ENCODE measurements around the gene LRMDA. TPM values are rescaled to one million over a fixed set of nuclear protein-coding genes. Genes with fewer than 3 reads are reported as not detected.

LRMDA gene
- total RNA-seq, 4 donors from 2014 or later = 7.3 to 20.1 (median 8.4) TPM

GRCh38 chr10:76309741-76310587 is 878.5 kb downstream of the LRMDA start:
- ATAC-seq = no peak

GRCh38 chr10:76310588-76311080 is 879.2 kb downstream of the LRMDA start:
- H3K4me1 ChIP-seq = peaks cover 2 to 38% (median 4%) of the 10 kb centered on the region in 3 donors
- WGBS, 2 donors (ENCODE audit: low coverage in 1 of 2) = 38 to 44% methylated on average over 1 of the region's 1 CpG
- ATAC-seq = no peak
- no peak overlapping the region for H3K4me3 ChIP-seq
- no peaks in the 10 kb centered on the region for H3K36me3 ChIP-seq
- H3K9me3 ChIP-seq = no peaks in the 10 kb centered on the region
- H3K27me3 ChIP-seq = no peaks in the 10 kb centered on the region
- no peak for TF ChIP-seq POLR2A (IDR thresholded peaks at IDR 0.05)
- TF ChIP-seq EP300 (IDR thresholded peaks at IDR 0.05) = no peak
- H3K27ac ChIP-seq = peak overlapping the region in 2 of 4 donors; percentile 22 to 54

More at GRCh38 chr10:76309741-76310587, 878.5 kb downstream of the LRMDA start:
- H3K4me1 ChIP-seq = peaks cover 2 to 38% (median 4%) of the 10 kb centered on the region in 3 donors
- H3K36me3 ChIP-seq = no peaks in the 10 kb centered on the region
- TF ChIP-seq EP300 (IDR thresholded peaks at IDR 0.05) (no peak), POLR2AphosphoS5 (IDR thresholded peaks at IDR 0.05) (no peak), POLR2A (IDR thresholded peaks at IDR 0.05) (no peak)
- TF ChIP-seq, protein P1, sequence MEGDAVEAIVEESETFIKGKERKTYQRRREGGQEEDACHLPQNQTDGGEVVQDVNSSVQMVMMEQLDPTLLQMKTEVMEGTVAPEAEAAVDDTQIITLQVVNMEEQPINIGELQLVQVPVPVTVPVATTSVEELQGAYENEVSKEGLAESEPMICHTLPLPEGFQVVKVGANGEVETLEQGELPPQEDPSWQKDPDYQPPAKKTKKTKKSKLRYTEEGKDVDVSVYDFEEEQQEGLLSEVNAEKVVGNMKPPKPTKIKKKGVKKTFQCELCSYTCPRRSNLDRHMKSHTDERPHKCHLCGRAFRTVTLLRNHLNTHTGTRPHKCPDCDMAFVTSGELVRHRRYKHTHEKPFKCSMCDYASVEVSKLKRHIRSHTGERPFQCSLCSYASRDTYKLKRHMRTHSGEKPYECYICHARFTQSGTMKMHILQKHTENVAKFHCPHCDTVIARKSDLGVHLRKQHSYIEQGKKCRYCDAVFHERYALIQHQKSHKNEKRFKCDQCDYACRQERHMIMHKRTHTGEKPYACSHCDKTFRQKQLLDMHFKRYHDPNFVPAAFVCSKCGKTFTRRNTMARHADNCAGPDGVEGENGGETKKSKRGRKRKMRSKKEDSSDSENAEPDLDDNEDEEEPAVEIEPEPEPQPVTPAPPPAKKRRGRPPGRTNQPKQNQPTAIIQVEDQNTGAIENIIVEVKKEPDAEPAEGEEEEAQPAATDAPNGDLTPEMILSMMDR (IDR thresholded peaks at IDR 0.05) = no peak
- H3K27ac ChIP-seq = peak overlapping the region in 3 of 4 donors; percentile 22 to 54 (median 29)
- WGBS, 2 donors (ENCODE audit: low coverage in 1 of 2) = 35 to 70% methylated on average over 7 of the region's 7 CpGs
- H3K27me3 ChIP-seq = no peaks in the 10 kb centered on the region
- no peaks in the 10 kb centered on the region for H3K9me3 ChIP-seq
- H3K4me3 ChIP-seq = no peak overlapping the region

- Histone ChIP-seq H3K36me3 (no peaks in the 10 kb centered on the region), H3K27me3 (no peaks in the 10 kb centered on the region), H3K9me3 (no peaks in the 10 kb centered on the region), H3K4me1 (peaks cover 2 to 38% (median 4%) of the 10 kb centered on the region in 3 donors), H3K27ac (peak overlapping the region in 3 of 4 donors; percentile 31 to 58 (median 50)), H3K4me3 (no peak overlapping the region)
- TF ChIP-seq EP300 (IDR thresholded peaks at IDR 0.05) = no peak
- TF ChIP-seq, protein P1 (IDR thresholded peaks at IDR 0.05) = peak in 2 of 4 experiments; percentile 20 to 41
- WGBS, 2 donors (ENCODE audit: low coverage in 1 of 2) = 30 to 54% methylated on average over 3 to 4 of the region's 4 CpGs
- peak; percentile 46 for ATAC-seq
These were observed 880.6 kb downstream of the LRMDA start for GRCh38 chr10:76311752-76312636.

DNA sequence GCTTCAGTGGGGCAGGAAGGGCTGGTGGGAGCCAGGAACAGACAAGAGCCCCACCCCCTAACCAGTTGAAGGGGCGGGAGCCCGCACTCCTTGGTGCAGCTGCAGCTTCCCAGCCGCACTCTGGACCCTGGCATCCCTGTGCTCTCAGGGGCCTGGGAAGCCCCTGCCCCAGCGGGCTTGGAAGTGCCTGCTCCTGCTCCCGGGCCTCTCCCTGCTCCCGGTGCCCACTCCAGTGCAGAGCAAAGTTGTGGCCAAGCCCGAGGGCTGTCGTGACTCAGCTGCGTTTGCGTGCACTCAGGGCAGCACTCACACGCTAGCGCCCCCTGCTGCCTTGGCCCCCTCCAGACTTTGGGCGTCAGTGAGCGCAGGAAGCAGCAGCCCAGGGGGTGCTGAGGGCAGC is 883.8 kb downstream of the LRMDA start:
- ATAC-seq = no peak
- Histone ChIP-seq H3K9me3 (no peaks in the 10 kb centered on the region), H3K36me3 (no peaks in the 10 kb centered on the region), H3K4me1 (peaks cover 0 to 32% (median 2%) of the 10 kb centered on the region in 3 donors), H3K27ac (no peak overlapping the region), H3K27me3 (no peaks in the 10 kb centered on the region), H3K4me3 (no peak overlapping the region)
- TF ChIP-seq, protein P1 (IDR thresholded peaks at IDR 0.05) = no peak
- TF ChIP-seq POLR2A (IDR thresholded peaks at IDR 0.05) = no peak
- TF ChIP-seq EP300 (IDR thresholded peaks at IDR 0.05) = no peak
- TF ChIP-seq POLR2AphosphoS5 (IDR thresholded peaks at IDR 0.05) = no peak
- no CpG with 5 or more reads among the region's 14 CpGs for WGBS, 2 donors (ENCODE audit: low coverage in 1 of 2)

GRCh38 chr10:76316234-76316633 is 884.8 kb downstream of the LRMDA start:
- TF ChIP-seq POLR2A (IDR thresholded peaks at IDR 0.05) = no peak
- TF ChIP-seq, protein P1 (IDR thresholded peaks at IDR 0.05) = no peak
- TF ChIP-seq EP300 (IDR thresholded peaks at IDR 0.05) = no peak
- TF ChIP-seq POLR2AphosphoS5 (IDR thresholded peaks at IDR 0.05) = no peak

More at GRCh38 chr10:76316234-76316633, 884.8 kb downstream of the LRMDA start:
- no peaks in the 10 kb centered on the region for H3K36me3 ChIP-seq
- ATAC-seq = no peak
- H3K4me3 ChIP-seq = no peak overlapping the region
- peaks cover 0 to 22% (median 2%) of the 10 kb centered on the region in 3 donors for H3K4me1 ChIP-seq
- no peak overlapping the region for H3K27ac ChIP-seq
- WGBS, 2 donors (ENCODE audit: low coverage in 1 of 2) = 100% methylated on average over 2 of the region's 12 CpGs; no CpG with 5 or more reads in 1 of the 2 donors
- no peaks in the 10 kb centered on the region for H3K27me3 ChIP-seq
- no peaks in the 10 kb centered on the region for H3K9me3 ChIP-seq
